HG03354 (cell line): ENCODE data around the gene RGS1.
A peak's percentile ranks its signal among the peaks of the same experiment; 100 is the strongest.

Source experiments
- ATAC-seq: cut with Tn5 transposase; IDR thresholded peaks from one replicate; pipeline ENCODE4 v1.9.1; 2021; ENCODE audit warnings: mild to moderate bottlenecking; ENCODE audit not compliant: unreplicated experiment, poor library complexity, severe bottlenecking

RGS1 gene

DNA sequence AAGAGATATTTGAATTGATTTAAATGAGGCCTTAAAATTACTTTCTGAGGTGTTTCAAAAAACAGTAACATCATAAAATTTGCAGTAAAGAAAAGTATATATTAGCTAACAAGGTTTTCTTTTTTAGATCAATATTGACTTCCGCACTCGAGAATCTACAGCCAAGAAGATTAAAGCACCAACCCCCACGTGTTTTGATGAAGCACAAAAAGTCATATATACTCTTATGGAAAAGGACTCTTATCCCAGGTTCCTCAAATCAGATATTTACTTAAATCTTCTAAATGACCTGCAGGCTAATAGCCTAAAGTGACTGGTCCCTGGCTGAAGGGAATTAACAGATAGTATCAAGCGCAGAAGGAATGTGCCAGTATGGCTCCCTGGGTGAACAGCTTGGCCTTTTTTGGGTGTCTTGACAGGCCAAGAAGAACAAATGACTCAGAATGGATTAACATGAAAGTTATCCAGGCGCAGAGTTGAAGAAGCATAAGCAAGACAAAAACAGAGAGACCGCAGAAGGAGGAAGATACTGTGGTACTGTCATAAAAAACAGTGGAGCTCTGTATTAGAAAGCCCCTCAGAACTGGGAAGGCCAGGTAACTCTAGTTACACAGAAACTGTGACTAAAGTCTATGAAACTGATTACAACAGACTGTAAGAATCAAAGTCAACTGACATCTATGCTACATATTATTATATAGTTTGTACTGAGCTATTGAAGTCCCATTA lies 3.6 kb downstream of the RGS1 start:
- ATAC-seq = peak; percentile 29

DNA sequence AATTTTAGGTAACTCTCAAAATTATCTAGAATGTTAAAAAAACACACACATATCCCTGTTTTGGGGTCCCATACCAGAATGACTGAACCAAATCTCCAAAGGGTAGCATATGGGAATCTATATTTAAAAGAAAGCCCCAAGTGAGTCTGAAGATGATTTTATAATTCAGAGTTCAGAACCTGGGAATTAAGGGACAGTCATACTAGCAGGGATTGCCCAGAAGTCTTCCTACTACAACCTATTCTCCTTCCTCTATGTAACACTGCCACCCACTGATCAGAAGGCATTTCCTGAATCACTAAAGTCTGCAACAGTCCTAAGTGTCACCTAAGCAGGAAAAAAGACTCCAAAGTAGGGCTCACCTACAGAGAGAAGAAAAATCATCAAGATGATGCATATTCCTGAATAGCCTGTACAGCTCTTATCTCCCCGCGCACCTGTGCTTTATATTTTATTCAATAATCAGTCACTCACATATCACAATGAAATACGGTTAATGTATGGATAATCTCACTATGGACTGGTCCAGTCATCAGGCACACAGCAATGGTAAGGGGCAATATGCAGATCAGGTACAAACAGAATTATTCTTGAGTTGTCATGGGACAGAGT lies 4.9 kb downstream of the RGS1 start:
- peak; percentile 34 for ATAC-seq

DNA sequence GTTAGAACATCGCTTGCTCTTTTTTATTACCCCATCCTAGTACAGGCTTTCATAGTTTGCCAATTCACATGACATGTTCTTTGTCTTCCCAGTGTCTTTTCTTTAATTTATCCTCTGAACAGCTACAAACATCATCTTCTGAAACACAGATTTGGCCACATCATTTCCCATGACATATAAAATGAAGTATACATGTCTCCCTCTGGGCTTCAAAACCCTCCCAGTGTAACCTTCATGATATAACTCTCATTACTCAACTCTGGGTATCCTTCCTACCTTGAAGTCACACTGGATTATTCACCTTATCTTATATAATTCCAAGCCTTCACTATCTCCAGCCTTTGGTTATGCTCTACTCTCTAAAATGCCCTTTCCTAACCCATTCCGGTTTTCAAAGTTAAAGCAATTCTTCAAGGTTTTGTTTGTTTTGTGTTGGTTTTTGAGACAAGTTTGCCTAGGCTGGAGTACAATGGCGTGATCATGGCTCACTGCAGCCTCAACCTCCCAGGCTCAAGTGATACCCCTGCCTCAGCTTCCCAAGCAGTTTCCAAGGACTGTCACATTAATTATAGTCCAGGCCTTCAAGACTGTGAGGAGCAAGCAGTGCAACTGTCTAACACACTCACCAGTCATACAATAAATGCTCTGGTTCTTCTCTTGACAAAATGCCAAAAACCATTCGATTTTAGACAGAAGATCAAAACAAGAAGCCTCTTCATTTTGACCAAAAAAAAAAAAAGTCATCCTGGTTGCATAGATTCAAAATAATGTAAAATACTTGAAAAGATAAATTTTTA lies 5.8 kb downstream of the RGS1 start:
- ATAC-seq = peak; percentile 2

- no peak for ATAC-seq
These were observed 9.3 kb downstream of the RGS1 start for GRCh38 chr1:192584866-192585265.

GRCh38 chr1:192587386-192588266 lies 12.1 kb downstream of the RGS1 start:
- ATAC-seq = no peak

- no peak for ATAC-seq
These were observed 13.0 kb downstream of the RGS1 start for GRCh38 chr1:192588546-192588945.

DNA sequence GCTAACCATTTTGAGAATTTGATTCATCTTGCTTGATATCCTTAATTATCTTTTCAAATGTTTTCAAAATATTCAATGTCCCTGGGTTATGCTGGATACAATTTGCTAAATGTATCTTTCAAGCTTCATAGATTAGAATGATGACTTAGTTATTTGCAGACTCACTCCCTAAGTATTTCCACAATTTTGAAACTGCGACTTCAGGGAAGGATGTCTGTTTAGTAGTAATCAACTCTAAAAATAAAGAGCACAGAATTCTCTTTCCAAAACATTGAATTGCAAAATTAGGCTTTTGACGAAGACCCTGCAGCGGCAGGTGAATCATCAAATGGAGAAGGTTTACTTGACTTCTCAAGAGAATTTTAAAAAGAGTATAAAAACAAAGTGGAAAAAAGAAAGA lies 14.2 kb downstream of the RGS1 start:
- no peak for ATAC-seq

- ATAC-seq = no peak
These were observed 16.9 kb downstream of the RGS1 start for GRCh38 chr1:192592517-192592916.

GRCh38 chr1:192592981-192593708 lies 17.6 kb downstream of the RGS1 start:
- ATAC-seq = no peak

- ATAC-seq = no peak
These were observed 19.7 kb downstream of the RGS1 start for GRCh38 chr1:192595299-192595698.

DNA sequence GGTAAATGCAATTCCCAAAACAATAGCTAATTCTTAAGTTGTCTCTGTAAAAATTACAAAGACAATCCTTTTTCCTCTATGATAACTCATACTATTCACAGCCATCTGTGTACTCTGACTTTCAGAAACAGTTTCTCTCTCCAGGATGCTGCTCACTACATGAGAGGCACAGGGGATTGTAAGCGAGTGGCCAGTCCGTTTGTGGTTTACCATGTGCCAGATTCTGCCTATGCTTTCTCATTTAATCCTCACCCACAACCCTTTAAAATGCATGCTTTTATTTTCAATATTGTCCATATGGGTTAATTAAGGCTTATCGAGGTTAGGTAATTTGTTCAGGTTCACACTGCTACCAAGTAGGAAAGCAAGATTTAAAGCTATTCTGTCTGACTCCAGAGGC lies 23.0 kb downstream of the RGS1 start:
- ATAC-seq = no peak

DNA sequence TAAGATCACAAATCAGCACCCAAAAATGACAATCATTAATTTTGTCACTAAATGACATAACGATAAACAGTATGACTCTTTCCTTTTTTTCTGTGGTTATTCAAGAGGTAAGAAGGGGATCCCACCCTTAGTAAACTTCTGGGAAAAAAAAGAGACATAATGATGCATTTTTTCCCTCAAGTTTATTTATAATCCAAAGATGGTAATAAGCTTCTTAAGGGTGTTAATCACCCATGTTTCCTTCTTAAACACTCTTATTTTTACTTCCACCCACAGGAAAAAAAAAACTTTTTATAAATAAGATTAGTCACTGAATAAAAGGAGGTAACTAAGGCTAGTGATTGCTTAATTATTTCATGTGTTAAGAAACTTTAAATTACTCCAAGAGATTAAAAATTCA lies 24.7 kb downstream of the RGS1 start:
- no peak for ATAC-seq

DNA sequence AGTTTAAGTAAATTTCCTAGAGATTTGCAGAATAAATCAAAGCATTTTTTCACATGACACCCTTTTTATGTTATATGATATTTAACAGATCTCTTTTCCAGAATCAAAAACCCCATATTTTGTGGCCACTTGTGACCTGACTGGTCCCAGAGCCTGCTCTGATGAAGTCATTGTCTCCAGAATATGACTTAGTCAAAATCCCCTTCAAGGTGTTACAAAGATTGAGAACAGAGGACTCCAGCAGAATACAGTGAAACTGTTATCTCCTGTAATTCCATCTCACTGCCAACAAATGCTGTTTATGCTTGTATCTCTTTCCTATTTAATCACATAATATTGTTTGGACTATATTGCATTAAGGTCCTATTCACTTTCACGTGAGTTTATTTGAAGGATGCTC lies 25.6 kb downstream of the RGS1 start:
- peak; percentile 45 for ATAC-seq

GRCh38 chr1:192601567-192601966 lies 26.0 kb downstream of the RGS1 start:
- peak; percentile 21 for ATAC-seq

DNA sequence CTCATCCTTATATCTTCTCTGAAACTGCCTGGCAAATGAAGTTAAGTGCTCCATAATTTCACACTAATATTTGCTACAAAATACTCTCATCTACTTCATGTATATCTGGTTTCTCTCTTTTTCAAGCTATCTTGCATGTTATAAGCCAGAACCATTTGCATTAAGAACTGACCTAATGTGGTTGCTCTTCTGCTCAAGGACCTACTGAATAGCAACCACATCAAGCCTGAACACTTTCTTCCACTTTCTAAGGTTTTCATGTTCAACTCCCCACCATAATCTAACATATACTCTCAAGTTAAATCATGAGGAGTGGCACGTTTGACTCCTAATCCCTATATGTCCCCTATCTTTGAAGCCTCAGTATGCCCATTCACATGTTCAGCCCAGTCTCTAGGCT lies 27.2 kb downstream of the RGS1 start:
- ATAC-seq = peak; percentile 25

DNA sequence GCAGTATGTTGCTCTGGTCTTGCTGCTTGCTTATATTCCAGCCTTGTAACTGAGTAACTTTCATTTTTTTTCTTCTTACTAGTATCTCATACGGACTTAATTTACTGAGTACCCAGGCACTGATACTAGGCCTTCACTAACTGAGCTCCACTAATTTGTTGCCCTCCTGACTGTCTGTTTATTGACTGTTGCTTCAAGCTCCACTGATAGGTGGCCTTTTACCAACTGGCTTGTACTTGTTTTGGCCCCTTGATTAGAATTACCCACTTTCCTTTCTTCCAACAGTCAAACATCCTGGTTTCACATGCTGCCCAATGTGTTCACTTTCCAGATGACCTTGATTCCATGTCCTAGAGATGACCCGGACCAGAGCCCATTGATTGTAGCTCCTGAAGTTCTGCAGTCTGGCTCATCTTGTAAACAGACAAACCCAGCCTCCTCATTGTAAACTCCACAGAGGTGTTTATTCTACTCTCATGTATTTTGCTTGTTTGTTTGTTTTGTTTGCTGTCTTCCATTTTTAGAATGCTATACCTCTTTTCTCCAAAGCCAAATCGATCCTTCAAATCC lies 27.7 kb downstream of the RGS1 start:
- peak; percentile 12 for ATAC-seq

- ATAC-seq = peak; percentile 38
These were observed 29.5 kb downstream of the RGS1 start for GRCh38 chr1:192604979-192605620.

DNA sequence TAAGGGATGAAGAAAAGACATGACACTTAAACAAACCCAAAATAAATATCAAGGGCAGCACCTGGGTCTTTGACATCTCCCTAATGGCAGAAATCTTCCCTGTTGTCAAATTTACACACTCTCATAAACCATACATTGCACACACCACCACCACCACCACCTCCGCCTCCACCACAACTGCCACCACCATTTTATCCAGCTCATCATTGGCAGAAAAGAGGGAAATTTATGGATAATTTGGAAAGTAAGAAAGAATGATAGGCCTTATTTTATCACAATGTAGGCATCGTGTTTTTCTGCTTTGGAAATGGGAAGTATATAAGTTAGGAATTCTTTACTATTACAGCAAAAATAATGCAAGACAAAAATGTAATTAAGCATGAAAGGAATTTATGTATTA lies 33.1 kb downstream of the RGS1 start:
- no peak for ATAC-seq
